Measurements from ENCODE around the gene MCRS1.

Gene MCRS1

DNA sequence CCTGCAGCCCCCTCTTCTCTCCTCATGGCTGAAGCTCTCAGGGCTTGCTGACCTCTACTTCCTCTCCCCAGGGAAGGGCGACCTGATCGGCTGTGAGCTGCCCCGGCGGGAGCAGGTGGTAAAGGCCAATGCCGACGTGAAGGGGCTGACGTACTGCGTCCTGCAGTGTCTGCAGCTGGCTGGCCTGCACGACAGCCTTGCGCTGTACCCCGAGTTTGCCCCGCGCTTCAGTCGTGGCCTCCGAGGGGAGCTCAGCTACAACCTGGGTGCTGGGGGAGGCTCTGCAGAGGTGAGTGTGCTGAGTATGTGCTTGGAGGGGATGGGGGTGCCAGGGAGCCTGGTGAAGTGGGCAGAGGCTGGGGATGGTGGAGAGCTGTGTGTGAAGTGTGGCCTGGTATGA lies 13.7 kb downstream of the MCRS1 start:
- DNase-seq, result no peak

DNA sequence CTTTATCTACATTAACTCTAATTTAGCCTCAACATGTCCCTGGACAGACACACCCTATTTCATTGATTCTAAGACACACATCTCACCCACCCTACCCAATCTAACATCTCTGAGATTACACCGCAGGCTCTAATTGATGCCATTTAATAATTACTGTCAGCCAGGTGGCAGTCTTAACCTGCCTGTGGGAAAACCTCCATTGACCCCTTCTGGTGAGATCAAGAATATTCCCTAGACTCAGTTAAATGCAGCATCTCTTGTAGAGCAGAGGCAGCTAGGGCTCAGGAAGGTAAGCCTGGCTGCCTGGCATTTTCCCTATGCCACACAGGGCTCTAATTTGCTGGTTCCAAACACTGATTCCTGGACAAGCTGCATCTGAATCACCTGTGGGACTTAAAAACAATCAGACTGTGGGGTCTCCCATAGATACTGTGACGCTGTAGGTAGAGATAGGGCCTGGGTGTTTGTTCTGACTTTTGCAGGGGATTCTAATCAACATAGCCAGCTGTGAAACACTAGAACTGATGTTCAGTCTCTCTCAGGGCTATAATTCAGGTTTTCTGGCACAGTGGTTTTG lies 14.3 kb downstream of the MCRS1 start:
- DNase-seq, result peak; percentile 25

DNA sequence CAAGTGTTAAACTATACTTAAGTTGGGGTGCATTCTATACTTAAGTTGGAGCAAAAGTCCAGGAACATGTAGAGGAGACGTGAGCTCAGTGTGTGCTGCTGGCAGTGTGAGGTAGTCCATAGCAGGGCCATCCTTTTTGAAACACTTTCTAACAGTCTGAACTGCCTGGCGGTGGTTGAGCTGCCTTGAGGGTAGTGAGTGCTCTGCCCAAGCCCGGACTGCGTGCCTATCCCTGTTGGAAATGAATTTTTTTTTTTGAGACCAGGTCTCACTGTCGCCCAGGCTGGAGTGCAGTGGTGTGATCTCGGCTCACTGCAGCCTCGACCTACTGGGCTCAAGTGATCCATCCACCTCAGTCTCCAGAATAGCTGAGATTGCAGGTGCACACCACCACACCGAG lies 15.0 kb downstream of the MCRS1 start:
- no peak for DNase-seq

DNA sequence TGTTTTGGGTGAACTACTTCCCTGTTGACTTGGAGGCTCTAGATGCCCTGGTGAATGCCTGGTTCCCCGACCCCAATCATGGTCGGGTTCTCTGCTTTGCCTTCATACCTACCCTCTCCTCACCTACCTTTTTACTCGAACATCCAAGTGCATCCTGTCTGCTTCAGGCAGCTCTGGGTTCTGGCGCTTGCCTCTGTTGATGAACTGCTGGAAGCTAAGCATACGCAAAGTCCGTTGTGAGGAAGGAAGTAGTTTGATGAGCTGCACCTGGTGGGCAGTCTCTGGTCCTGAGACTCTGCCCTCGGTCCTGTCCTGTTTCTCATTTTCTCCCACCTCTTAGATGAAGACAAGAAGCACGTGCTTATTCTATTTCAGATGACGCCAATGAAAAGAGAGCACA lies 15.5 kb downstream of the MCRS1 start:
- no peak for DNase-seq

DNA sequence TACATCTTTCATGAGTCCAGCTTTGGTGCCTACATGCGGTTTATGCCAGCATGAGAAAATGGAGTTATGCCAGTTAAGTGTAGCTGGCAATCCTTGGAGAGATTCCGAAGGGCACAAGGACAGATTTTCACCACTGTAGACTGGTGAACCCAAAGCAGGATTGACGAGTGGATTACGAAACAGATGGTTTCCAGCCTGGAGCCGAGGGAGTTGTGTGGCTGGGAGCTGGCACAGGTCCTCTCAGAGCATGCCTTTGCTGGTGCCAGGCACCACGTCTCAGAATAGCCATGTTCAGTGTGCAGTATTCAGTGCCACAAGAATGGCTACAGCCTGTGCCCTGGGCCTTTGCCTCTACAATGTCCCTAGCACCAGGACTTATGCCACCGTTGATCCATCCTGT lies 15.9 kb downstream of the MCRS1 start:
- no peak for DNase-seq

- DNase-seq, result no peak
These were observed 17.2 kb downstream of the MCRS1 start for GRCh38 chr12:49550693-49551252.

GRCh38 chr12:49549735-49550692 lies 17.9 kb downstream of the MCRS1 start:
- DNase-seq, result no peak

GRCh38 chr12:49548822-49549648 lies 18.9 kb downstream of the MCRS1 start:
- DNase-seq, result no peak

GRCh38 chr12:49548481-49548821 lies 19.5 kb downstream of the MCRS1 start:
- no peak for DNase-seq

GRCh38 chr12:49547090-49547690 lies 20.8 kb downstream of the MCRS1 start:
- no peak for DNase-seq

DNA sequence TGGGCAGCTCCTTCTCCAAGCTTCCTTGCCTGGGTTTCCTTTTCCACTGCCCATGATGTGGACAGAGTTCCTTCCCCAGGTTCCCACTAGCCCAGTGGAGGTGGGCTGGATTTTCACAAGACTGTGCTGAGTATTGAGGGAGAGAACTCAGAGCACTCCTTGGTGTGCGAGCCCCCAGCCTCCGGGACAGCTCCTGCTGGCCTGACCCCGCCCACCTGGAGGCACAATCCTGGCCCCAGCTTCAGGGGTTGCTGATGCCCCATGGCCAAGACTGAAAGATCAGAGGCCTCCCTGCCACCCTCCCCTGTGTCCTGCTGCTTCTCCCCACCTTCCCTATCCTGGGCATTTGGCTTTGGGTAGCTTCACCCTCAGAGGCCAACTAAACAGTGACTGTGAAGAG lies 21.5 kb downstream of the MCRS1 start:
- DNase-seq, result no peak

- no peak for DNase-seq
These were observed 22.1 kb downstream of the MCRS1 start for GRCh38 chr12:49545815-49546214.

GRCh38 chr12:49543914-49544815 lies 23.8 kb downstream of the MCRS1 start:
- DNase-seq, result no peak

DNA sequence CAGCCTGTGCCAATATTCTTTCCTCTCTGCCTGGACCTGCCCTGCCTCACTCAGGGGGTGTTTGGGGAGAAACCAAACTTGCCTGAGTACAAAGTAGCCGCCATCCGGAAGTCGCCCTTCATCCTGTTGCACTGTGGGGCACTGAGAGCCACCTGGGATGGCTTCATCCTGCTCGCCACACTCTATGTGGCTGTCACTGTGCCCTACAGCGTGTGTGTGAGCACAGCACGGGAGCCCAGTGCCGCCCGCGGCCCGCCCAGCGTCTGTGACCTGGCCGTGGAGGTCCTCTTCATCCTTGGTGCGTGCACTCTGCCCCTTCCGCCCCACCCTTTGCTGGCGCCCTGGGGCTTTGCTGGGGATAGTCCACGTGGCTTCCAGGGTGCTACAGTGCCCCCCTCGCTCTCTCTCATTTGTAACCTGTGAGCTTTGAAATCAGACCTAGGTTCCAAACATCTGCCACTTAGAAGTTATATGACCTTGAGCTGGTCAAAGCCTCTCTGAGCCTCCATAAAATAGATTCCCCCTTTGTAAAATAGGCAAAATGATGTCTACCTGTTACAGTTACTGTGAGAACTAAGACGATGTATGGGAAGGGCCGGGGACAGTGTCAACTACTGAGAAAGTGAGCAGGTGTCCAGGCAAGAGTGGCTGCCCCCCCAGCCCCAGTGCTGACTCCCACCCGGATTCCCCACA lies 24.6 kb downstream of the MCRS1 start:
- no peak for DNase-seq

- DNase-seq, result no peak
These were observed 25.3 kb downstream of the MCRS1 start for GRCh38 chr12:49542592-49543160.

DNA sequence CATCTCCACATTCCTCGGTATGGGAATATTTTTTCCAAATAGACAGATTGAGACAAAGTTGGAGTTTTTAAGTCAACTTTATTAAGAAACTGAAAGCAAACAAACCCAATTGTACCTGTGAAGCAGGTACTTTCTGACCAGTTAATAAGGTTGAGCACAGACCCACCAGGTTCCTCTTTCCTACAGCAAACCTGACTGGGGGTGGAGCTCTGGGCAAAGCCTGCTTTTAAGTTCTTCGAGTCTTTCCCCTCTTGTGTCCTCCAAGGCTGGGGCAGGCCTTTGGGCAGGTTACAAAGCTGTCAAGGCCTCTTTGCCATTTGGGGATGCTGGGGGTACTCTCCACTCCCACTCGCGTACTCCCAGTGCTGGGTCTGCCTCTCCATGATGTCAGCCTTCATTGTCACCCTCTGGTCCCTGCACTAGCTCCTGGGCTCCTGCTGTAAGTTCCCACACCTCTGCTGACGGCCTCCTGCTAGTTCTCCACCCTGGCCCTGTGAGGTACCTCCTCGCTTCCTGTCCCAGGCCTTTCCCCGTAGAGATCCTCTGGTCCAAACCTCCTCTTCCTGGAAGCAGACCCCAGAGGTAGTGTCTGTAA lies 25.9 kb downstream of the MCRS1 start:
- no peak for DNase-seq

DNA sequence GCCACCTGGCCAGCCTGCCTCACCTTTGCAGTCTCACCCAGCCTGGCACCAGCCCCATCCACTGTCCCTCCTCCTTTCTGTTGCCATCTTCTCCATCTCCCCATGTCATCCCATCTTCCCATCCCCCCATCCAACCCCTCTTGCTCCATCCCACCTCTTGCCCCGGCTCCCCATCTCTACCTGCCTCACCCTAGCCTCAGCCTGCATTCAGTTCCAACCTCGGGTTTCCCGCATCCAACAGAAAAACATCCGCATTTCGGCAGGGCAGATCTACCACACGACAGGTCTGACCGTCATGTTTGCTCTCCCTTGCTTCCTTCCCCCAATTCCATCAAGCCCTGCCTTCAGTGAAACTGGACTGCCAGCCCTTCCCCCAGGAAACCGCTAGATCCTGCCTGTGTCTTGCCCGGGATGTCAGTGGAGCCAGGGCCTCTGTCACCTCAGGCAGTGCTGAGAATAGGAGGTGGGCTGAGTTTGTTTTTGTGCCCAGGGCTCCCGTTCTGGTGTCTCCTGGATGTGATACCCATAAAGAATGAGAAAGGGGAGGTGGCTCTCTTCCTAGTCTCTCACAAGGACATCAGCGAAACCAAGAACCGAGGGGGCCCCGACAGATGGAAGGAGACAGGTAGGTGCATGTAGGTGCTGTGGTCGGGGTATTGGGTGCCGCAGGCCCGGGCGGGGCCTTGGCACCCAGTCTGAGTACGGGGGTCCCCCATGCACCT lies 26.6 kb downstream of the MCRS1 start:
- DNase-seq, result no peak

GRCh38 chr12:49540229-49541139 lies 27.5 kb downstream of the MCRS1 start:
- no peak for DNase-seq
